ENCODE results near the gene GBP7.
"Not testable (repeated sequence)": the region's sequence is repeated elsewhere in the genome, so short reads cannot be mapped to it uniquely, and the experiment has no call there.

GBP7 gene

GRCh38 chr1:89170170-89171066, 5.4 kb downstream of the GBP7 start:
- DNase-seq: no peak

- DNase-seq: no peak
These were observed 6.6 kb downstream of the GBP7 start for GRCh38 chr1:89169166-89169565.

GRCh38 chr1:89167590-89168230, 8.1 kb downstream of the GBP7 start:
- DNase-seq: no peak

GRCh38 chr1:89166705-89167104, 9.1 kb downstream of the GBP7 start:
- DNase-seq: no peak

GRCh38 chr1:89165811-89166210, 10.0 kb downstream of the GBP7 start:
- no peak for DNase-seq

GRCh38 chr1:89151047-89151446, 24.8 kb downstream of the GBP7 start:
- no peak for DNase-seq

GRCh38 chr1:89149976-89150375, 25.8 kb downstream of the GBP7 start:
- no peak for DNase-seq

- no peak for DNase-seq
These were observed 26.6 kb downstream of the GBP7 start for GRCh38 chr1:89149229-89149628.

- DNase-seq: no peak
These were observed 27.8 kb downstream of the GBP7 start for GRCh38 chr1:89147678-89148658.

GRCh38 chr1:89146721-89147120, 29.1 kb downstream of the GBP7 start:
- DNase-seq: no peak

- DNase-seq: no peak
These were observed 32.3 kb downstream of the GBP7 start for GRCh38 chr1:89143484-89143883.

GRCh38 chr1:89142160-89142559, 33.6 kb downstream of the GBP7 start:
- DNase-seq: no peak

GRCh38 chr1:89133747-89134146, 42.1 kb downstream of the GBP7 start:
- no peak for DNase-seq

- no peak for DNase-seq
These were observed 45.1 kb downstream of the GBP7 start for GRCh38 chr1:89130716-89131115.

GRCh38 chr1:89129911-89130310, 45.9 kb downstream of the GBP7 start:
- DNase-seq: no peak

GRCh38 chr1:89128003-89128458, 47.8 kb downstream of the GBP7 start:
- not testable (repeated sequence) for DNase-seq

GRCh38 chr1:89126602-89127565, 48.9 kb downstream of the GBP7 start:
- peak; percentile 90 for DNase-seq

- DNase-seq: peak; percentile 71
These were observed 49.8 kb downstream of the GBP7 start, which contains the start of gene GBP2 for GRCh38 chr1:89125913-89126580. GBP2 (minus strand) TSS chr1:89126114; CDS start chr1:89121966, 4,148 bp downstream.

- DNase-seq: peak; percentile 14
These were observed 50.4 kb downstream of the GBP7 start for GRCh38 chr1:89125240-89125912.

GRCh38 chr1:89121641-89122040, 54.2 kb downstream of the GBP7 start:
- DNase-seq: no peak
